HG02981 (cell line): Measurements from ENCODE around the gene ATXN7L1.

Experiments
- ATAC-seq: cut with Tn5 transposase; IDR thresholded peaks from one replicate; pipeline ENCODE4 v1.9.1; 2021; ENCODE audit warnings: mild to moderate bottlenecking, moderate library complexity; ENCODE audit not compliant: unreplicated experiment

The ATXN7L1 gene

DNA sequence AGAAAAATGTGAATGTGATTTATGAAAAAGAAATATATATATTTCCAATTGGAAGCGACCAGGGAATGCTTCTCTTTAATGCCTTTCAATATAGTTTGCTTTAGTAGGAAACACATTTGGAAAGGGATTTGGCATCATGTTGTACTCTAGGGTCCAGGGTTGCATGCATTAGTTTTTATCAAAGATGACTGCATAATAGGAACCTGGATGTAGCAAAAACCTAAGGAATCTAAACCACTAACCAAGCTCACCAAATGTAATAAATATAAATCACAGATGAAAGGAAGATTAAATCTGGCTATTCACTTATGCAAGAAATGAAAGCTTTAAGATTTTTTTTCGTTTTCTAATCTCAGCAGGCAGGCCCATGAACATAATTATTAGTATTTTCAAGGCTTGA, 120.0 kb downstream of the ATXN7L1 start:
- ATAC-seq, result no peak

DNA sequence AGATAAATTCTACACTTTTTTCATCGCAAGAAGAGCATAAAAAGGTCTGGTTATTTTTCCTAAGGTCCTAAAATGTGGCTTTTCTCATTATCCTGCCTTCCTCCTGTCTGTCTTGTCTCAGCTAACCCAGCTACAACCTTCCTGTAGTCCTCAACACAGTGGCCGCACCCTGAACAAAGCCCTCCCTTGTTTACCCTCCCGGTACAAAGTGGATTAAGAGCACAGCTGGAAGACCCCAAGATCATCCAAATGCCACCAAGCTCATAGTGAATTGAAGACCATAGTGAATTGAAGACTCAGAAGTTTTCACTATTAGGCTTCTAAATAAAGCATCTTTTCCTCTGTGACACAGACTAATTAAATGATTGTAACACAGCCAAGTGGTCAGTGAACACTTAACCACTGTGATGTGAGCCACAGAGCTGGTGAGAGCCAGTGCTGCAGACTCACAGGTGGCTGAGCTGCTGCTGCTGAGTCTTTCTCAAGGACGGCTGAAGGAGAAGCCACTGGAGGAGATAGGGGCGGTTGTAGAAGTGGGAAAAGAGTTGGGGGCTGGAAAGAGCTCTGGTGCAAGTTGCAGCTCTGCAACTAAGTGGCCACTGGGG, 123.6 kb downstream of the ATXN7L1 start:
- ATAC-seq, result no peak

DNA sequence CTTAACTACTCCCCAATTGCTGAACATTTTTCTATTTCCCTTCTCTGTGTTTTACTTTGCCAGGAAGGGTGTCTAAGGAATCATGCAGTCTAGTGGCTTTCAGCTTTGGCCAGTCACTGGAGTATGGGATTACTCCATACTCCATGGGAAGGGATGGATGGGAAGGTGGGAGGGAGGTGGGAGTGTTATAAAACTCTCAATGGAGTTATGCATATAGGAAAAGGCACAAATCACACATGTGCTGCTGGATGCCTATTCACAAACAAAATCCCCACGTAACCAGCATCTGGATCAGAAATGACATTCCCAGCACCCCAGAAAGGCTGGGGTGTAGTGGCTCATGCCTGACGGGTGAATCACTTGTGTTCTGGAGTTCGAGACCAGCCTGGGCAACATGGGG, 125.3 kb downstream of the ATXN7L1 start:
- ATAC-seq, result no peak

DNA sequence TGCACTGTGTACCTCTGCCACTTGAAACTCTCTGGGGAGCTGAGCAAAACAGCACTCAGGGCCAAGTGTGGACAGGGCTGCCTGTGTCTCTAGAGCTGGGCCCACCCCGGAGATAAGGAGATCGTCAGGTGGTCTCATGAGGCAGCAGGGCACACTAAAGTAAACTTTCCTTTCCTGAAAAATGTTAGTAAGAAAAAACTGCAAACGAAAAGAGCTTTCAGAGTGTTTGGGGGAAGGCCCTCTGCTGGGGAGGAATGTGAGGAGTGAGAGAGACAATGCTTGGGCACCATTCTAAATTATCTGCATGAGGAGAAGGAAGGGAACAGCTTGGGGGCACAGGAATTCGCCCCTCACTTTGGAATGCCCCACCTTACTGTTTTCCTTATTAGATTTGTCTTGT, 127.7 kb downstream of the ATXN7L1 start:
- no peak for ATAC-seq

DNA sequence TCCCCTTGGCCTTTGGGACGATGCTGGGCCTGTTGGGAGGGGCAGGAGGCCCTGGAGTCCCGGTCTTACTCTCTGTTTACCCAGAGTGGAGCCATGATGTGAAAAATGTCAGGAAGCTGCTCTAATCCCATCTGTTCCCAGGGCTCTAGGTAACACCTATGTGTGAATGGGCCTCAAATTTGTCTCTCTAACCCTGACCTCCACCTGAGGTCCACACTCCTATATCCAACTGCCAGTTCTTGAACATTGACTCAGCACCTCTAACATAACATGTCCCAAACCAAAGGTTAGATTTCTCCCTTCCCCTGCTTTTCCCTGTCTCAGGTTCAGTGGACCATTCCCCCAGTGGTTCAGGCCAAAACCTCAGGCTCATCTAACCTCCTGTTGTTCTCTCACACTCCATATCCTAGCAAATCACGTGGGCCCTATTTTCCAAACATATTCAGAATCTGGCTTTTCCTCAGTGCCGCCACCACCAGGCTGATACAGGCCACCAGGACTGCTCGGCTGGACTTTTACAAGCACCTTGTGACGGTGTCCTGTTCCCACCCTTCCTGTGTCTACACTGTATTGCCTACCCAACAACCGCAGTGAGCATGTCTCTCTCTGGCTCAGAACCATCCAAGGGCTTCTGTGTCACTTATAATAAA, 130.6 kb downstream of the ATXN7L1 start:
- no peak for ATAC-seq

- ATAC-seq, result no peak
These were observed 132.1 kb downstream of the ATXN7L1 start for GRCh38 chr7:105744258-105744657.

GRCh38 chr7:105743351-105744090, 132.9 kb downstream of the ATXN7L1 start:
- ATAC-seq, result no peak

DNA sequence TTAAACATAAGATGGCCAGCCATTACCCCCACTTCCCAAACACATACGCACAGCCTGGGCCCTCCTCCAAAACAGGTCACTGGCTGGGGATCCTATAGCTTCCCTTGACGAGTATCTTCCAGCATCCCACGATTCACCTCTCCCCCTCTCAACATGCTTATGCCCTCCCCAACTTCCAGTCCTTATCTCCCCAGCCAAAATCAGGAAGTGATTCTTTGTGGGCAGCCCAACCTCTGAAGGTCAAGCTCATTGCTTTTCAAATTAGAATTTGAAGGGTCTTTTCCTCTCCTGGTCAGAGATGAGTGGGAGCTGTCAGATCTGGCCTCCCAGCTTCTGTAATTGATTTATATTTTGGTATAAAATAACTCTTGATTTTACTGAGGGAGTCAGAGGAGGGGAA, 133.6 kb downstream of the ATXN7L1 start:
- ATAC-seq, result no peak

DNA sequence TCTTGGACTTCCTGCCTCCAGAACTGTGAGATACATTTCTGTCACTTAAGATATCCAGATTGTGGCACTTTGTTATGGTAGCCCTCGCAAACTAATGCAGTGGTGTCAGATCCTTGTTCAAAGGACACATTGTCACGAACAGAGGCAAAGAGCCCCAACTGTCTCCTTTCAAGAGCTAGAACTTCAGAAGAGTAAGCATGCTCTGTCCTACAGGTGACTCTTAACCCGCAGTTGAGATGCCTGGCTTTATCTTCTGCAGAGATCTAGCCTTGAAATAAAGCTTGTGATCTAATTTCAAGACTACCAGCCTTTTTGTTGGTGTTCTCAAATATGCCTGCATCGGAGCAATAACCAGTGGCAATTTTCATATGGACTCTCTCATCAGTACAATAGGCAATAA, 134.4 kb downstream of the ATXN7L1 start:
- ATAC-seq, result no peak

GRCh38 chr7:105738133-105738532, 138.3 kb downstream of the ATXN7L1 start:
- no peak for ATAC-seq

DNA sequence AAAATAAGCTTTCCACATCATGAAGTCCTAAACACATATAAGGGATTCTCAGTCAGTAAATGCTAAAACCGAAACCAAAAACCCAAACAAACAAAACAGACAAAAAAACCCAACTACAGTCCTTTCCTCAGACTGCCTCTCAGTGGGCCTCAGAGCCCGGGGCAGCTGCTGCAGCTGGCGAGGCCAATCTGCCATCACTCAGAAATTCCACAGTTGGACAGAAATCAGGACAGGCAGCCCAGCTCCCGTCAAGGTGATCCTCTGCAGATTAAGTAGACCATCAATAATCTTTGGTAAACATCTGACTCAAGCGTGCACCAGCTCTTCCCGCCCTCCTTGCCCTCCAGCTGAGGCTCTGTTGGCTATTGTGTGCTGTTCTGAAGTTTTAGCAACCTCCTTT, 142.2 kb downstream of the ATXN7L1 start:
- ATAC-seq, result no peak

DNA sequence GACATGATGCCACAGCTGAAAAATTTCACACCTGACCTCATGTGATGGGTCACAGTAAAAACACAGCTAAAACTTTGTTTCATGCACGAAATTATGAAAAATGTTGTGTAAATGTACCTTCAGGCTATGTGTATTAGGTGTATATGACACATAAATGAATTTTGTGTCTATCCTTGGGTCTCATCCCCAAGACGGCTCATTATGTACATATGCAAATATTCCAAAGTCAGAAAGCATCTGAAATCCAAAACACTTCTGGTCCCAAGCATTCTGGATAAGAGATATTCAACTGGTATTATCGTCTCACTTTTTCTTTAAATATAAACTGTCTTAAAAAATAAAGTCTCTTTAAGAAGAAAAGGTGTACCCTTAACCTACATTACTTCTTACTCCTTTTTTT, 145.4 kb downstream of the ATXN7L1 start:
- no peak for ATAC-seq

DNA sequence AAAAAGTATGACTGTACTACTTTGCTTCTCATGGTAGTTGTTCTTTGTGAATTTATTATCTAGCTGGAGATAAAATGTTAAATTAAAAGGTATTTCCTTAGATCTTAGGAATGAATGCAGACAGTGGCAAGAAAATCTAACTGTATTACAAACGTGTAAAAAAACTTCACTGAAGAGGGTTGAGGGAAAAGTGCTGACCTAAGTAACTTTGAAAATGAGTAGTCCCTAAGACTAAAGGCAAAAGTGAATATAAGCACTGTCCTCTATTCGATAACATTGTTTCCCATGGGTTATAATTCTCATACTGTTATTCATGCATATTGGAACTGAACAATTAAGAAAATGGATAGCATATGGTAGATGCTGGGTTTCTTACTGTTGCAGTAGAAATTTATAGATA, 148.4 kb downstream of the ATXN7L1 start:
- no peak for ATAC-seq

DNA sequence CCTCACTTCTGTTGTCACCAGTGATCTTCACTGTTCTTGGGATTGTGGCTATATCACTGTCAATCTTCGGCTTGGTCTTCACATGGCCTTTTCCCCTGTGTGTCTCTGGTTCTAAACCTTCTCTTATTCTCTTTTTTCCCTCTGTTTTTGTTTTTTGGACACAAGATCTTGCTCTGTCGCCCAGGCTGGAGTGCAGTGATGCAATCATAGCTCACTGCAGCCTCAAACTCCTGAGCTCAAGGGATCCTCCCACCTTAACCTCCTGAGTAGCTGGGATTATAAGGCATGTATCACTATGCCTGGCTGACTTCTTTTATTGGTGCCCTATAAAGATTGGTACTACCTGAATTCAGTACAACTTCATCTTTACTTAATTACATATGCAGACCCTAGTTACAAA, 151.7 kb downstream of the ATXN7L1 start:
- no peak for ATAC-seq

GRCh38 chr7:105723572-105723971, 152.8 kb downstream of the ATXN7L1 start:
- no peak for ATAC-seq

DNA sequence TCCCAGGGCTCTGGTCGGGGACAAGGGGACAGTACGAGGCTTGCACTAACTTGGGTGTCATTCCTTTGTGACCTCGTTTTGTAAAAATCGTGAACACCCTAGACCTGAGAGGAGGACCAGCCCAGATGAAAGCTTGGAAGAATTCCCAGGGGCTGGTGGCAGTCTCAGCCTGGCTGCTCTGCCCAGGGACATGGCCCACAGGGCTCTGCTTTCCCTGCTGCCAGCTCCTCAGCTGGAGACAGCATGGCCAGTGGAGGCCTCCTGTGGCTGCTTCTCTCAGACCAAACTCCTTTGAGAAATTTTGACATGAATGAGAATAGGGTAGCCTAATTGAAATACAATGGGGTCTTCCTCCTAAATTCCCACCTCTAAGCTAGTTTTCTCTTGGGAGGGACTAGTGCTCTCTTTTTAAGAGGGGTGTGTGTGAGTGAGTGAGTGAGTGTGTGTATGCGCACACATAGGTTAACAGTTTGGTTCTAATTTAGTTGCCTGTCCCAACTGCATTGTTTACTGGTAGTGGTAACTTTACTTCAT, 154.8 kb downstream of the ATXN7L1 start:
- no peak for ATAC-seq

- ATAC-seq, result no peak
These were observed 156.5 kb downstream of the ATXN7L1 start for GRCh38 chr7:105719919-105720318.

- ATAC-seq, result no peak
These were observed 157.0 kb downstream of the ATXN7L1 start for GRCh38 chr7:105719395-105719794.

DNA sequence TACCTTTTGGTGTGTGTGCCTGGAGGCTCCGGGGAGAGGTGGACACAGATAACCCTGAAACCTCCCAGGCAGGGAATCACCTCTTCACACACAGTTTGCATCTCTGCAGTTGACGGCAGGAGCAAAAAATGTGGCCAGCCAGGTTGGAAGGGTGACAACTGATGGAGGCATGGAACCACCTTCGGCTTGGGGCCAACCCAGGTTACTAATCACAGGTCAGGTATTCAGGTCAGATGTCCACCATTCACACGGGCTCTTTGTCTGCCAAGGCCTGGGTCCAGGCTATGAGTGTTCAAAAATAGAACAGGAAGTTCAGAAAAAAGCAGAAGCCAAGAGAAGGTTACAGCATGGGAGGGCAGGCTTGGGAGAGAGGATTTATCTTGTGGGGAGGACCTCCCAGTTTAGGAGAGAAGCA, 157.9 kb downstream of the ATXN7L1 start:
- ATAC-seq, result no peak

DNA sequence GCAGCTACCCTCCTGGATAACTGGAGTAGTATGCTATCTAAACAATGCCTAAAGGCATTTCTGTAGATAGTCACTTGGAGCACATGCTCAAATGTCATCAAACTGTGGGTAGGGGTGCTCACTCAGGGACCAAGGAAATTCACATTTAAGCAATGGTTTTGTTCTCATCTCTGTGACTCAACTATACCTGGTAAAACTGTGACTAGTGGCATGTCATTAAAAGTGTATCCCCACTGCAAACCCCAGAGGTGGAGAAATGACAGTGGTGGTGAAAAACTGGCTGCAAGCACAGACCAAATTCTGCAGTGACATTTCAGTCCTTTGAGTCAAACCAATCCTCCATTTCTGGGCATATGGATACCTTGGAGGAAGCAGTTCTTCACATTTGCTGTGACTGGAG, 160.9 kb downstream of the ATXN7L1 start:
- ATAC-seq, result no peak

GRCh38 chr7:105713488-105714465, 162.6 kb downstream of the ATXN7L1 start:
- ATAC-seq, result no peak
